HepG2 (cell line): Measurements from ENCODE around the gene EMC9. TPM values are rescaled to one million over a fixed set of nuclear protein-coding genes. Genes with fewer than 3 reads are reported as not detected.

ENCODE experiments used
- AGO1 ChIP-seq: fragments of 200-400 bp; formaldehyde crosslinking; IDR thresholded peaks from 2 replicates; pipeline ENCODE4 v1.6.1; 2017; ENCODE audit warnings: mild to moderate bottlenecking, low read depth, low read length, moderate library complexity; ENCODE audit not compliant: poor library complexity, severe bottlenecking
- ARNT ChIP-seq: fragments of 450-650 bp; IDR thresholded peaks from 2 replicates; pipeline ENCODE4 v1.6.1; 2017
- ATM ChIP-seq: fragments of 450-650 bp; IDR thresholded peaks from 2 replicates; pipeline ENCODE4 v1.7.1; 2017; ENCODE audit warnings: mild to moderate bottlenecking, borderline replicate concordance
- CHD2 ChIP-seq: IDR thresholded peaks from 2 replicates; pipeline ENCODE4 v1.6.1; 2011; ENCODE audit warnings: low read depth, low read length, improper control_type of control experiment
- DNMT3B ChIP-seq: conservative IDR thresholded peaks from 2 replicates; pipeline ENCODE4 v1.6.1; 2016; ENCODE audit warnings: missing biosample characterization, control low read depth
- FOSL2 ChIP-seq: sonication (generic); formaldehyde crosslinking; IDR thresholded peaks from 2 replicates; pipeline ENCODE4 v1.4.0; 2020; ENCODE audit warnings: missing genetic modification reagents
- FOXA1 ChIP-seq, 2 experiments: fragments of 450-650 bp in 1 of 2; sonication (generic) in 1 of 2; formaldehyde crosslinking in 1 of 2; IDR thresholded peaks; 2 replicates each; pipeline versions ENCODE4 v1.4.0 to v1.6.1; 2016 to 2020; ENCODE audit warnings: missing genetic modification reagents in 1 of 2
- GMEB1 ChIP-seq: sonication (generic); formaldehyde crosslinking; IDR thresholded peaks from 2 replicates; pipeline ENCODE4 v1.5.1; 2020; ENCODE audit warnings: missing genetic modification reagents, mild to moderate bottlenecking, borderline replicate concordance
- KDM2A ChIP-seq: sonication (generic); formaldehyde crosslinking; IDR thresholded peaks from 2 replicates; pipeline ENCODE4 v1.4.0; 2020; ENCODE audit warnings: low read depth, missing genetic modification reagents, borderline replicate concordance
- PHF21A ChIP-seq: sonication (generic); formaldehyde crosslinking; IDR thresholded peaks from 2 replicates; pipeline ENCODE4 v1.5.0; 2020; ENCODE audit warnings: mild to moderate bottlenecking, missing genetic modification reagents
- RARA ChIP-seq: IDR thresholded peaks from 2 replicates; pipeline ENCODE4 v1.6.1; 2016; ENCODE audit warnings: missing genetic modification reagents, missing compliant biosample characterization
- RARG ChIP-seq: sonication (generic); formaldehyde crosslinking; IDR thresholded peaks from 2 replicates; pipeline ENCODE4 v1.4.0; 2020; ENCODE audit warnings: low read depth, mild to moderate bottlenecking, missing genetic modification reagents
- TBX2 ChIP-seq: sonication (generic); formaldehyde crosslinking; IDR thresholded peaks from 2 replicates; pipeline ENCODE4 v1.5.0; 2020; ENCODE audit warnings: missing genetic modification reagents, mild to moderate bottlenecking, borderline replicate concordance
- USF2 ChIP-seq, 2 experiments: sonication (generic) in 1 of 2; formaldehyde crosslinking in 1 of 2; IDR thresholded peaks; 2 replicates each; pipeline versions ENCODE4 v1.5.1 to v1.6.1; 2011 to 2020; ENCODE audit warnings: borderline replicate concordance in 1 of 2, low read depth in 1 of 2, low read length in 1 of 2, mild to moderate bottlenecking in 1 of 2, missing genetic modification reagents in 1 of 2, moderate library complexity in 1 of 2
- ZMYM3 ChIP-seq: sonication (generic); formaldehyde crosslinking; IDR thresholded peaks from 2 replicates; pipeline ENCODE4 v1.5.1; 2020; ENCODE audit warnings: mild to moderate bottlenecking, missing genetic modification reagents
- ZNF101 ChIP-seq: sonication (generic); formaldehyde crosslinking; IDR thresholded peaks from 2 replicates; pipeline ENCODE4 v1.4.0; 2020; ENCODE audit warnings: mild to moderate bottlenecking, low read depth, missing genetic modification reagents, borderline replicate concordance
- ZNF136 ChIP-seq: sonication (generic); formaldehyde crosslinking; IDR thresholded peaks from 2 replicates; pipeline ENCODE4 v1.8.1; 2022; ENCODE audit warnings: low read depth, mild to moderate bottlenecking, moderate library complexity, missing genetic modification reagents
- ZNF558 ChIP-seq: sonication (generic); formaldehyde crosslinking; IDR thresholded peaks from 2 replicates; pipeline ENCODE4 v1.9.0; 2022; ENCODE audit warnings: mild to moderate bottlenecking, missing genetic modification reagents, borderline replicate concordance
- ZNF609 ChIP-seq: sonication (generic); formaldehyde crosslinking; IDR thresholded peaks from 2 replicates; pipeline ENCODE4 v1.4.0; 2020; ENCODE audit warnings: mild to moderate bottlenecking, missing genetic modification reagents, borderline replicate concordance
- polyA plus RNA-seq, 8 experiments: library from polyadenylated mRNA; depleted of rRNA in 3 of 8; stranded (reverse) in 7 of 8; unstranded in 1 of 8; fragments of >200 nt; fragmentation: Illumina TruSeq in 4 of 8; extraction: Trizol in 4 of 8; gene quantifications; 2 replicates each; pipeline versions ENCODE4 v1.2.1 to v1.2.3, GENCODE V29; 2011 to 2016; ENCODE audit warnings: low read depth in 4 of 8, missing spikeins in 1 of 8, mixed read lengths in 1 of 8; ENCODE audit not compliant: insufficient read depth in 1 of 8
- total RNA-seq, 5 experiments: library from RNA; depleted of rRNA; stranded (reverse); fragments of >200 nt; fragmentation: Illumina TruSeq; extraction: Trizol; gene quantifications; 2 replicates each; pipeline ENCODE4 v1.2.3, GENCODE V29; 2016; ENCODE audit warnings: low read depth in 1 of 5

Gene EMC9
- total and polyA plus RNA-seq, 2 of the 13 experiments (the other 11 are each of a cell fraction or from before 2014, with no cell fraction given): 60.5 to 78.7 TPM

- TF ChIP-seq FOSL2 (peak; percentile 88), ZNF558 (CRISPR knock-in tag) (no peak), ZNF609 (CRISPR knock-in tag) (peak; percentile 66; the same call in 1 of the 2 replicates), DNMT3B (CRISPR knock-in tag) (peak; percentile 100), AGO1 (peak; percentile 91), RARA (CRISPR knock-in tag) (peak; percentile 99), CHD2 (no peak; the same call in 1 of the 2 replicates), PHF21A (peak; percentile 95; the same call in 1 of the 2 replicates), TBX2 (CRISPR knock-in tag) (peak; percentile 97), ZMYM3 (CRISPR knock-in tag) (peak; percentile 81), KDM2A (CRISPR knock-in tag) (peak; percentile 99), ZNF101 (CRISPR knock-in tag) (no peak), USF2 (IDR thresholded peaks at IDR 0.05; ENCODE audit: low read depth, low read length) (peak; percentile 94), USF2 (CRISPR knock-in tag; IDR thresholded peaks at IDR 0.05; ENCODE audit: borderline replicate concordance) (peak; percentile 100; the same call in 1 of the 2 replicates), ARNT (no peak), ZNF136 (CRISPR knock-in tag) (peak; percentile 99), RARG (no peak), FOXA1 (IDR thresholded peaks at IDR 0.05) (no peak), FOXA1 (CRISPR knock-in tag; IDR thresholded peaks at IDR 0.05) (peak; percentile 81), GMEB1 (CRISPR knock-in tag) (peak; percentile 86), ATM (no peak)
Observed at GRCh38 chr14:24160850-24161804, 19.7 kb upstream of the EMC9 start, which contains the start of gene IRF9 (continued).
